CD4-positive, alpha-beta T cell (primary cell): ENCODE results near the gene NEK5. TPM values are rescaled to one million over a fixed set of nuclear protein-coding genes. Genes with fewer than 3 reads are reported as not detected.
A peak's percentile ranks its signal among the peaks of the same experiment; 100 is the strongest.
"Not testable (repeated sequence)": the region's sequence is repeated elsewhere in the genome, so short reads cannot be mapped to it uniquely, and the experiment has no call there.

ENCODE experiments used
- ATAC-seq: fragments of 200-7000 bp; cut with Tn5 transposase; one replicate; pipeline ENCODE4 v1.10.0; 2022; ENCODE audit warnings: mild to moderate bottlenecking; ENCODE audit not compliant: poor library complexity
- CTCF ChIA-PET: fragments of 350-600 bp; sonication (Branson Sonifier 250); formaldehyde crosslinking; loops from one replicate; lab custom pipeline; 2021; ENCODE audit warnings: antibody characterized with exemption, inconsistent platforms; lab: Charles Lee
- POLR2A ChIA-PET: fragments of 350-600 bp; sonication (Branson Sonifier 250); formaldehyde crosslinking; loops from one replicate; lab custom pipeline; 2021; ENCODE audit warnings: antibody characterized with exemption, inconsistent platforms; lab: Charles Lee
- DNase-seq, 14 experiments: peaks; one replicate each; pipeline ENCODE4 v3.0.0-alpha.2; 2013 to 2020; ENCODE audit warnings: mixed read lengths in 2 of 14
- H3K27ac ChIP-seq, 2 donors: one replicate each; pipeline versions ENCODE4 v1.5.1 to v1.7.0; 2013; ENCODE audit warnings: low read length in 2 of 2, low read depth in 1 of 2, mild to moderate bottlenecking in 1 of 2
- H3K27me3 ChIP-seq, 2 experiments: 1 replicate in 1 of 2; 2 replicates in 1 of 2; pipeline versions ENCODE4 v1.6.1 to v1.7.0; 2013; ENCODE audit warnings: low read length in 2 of 2, control low read depth in 1 of 2, mild to moderate bottlenecking in 1 of 2, moderate library complexity in 1 of 2; ENCODE audit not compliant: insufficient read depth in 2 of 2, control insufficient read depth in 1 of 2
- H3K36me3 ChIP-seq: one replicate; pipeline ENCODE4 v1.6.1; 2013; ENCODE audit warnings: low read length, control low read depth; ENCODE audit not compliant: insufficient read depth
- H3K4me1 ChIP-seq: one replicate; pipeline ENCODE4 v1.6.1; 2013; ENCODE audit warnings: low read length, control low read depth; ENCODE audit not compliant: insufficient read depth
- H3K4me3 ChIP-seq: one replicate; pipeline ENCODE4 v1.5.1; 2013; ENCODE audit warnings: mild to moderate bottlenecking, low read length, moderate library complexity
- H3K9me3 ChIP-seq, 2 experiments: 1 replicate in 1 of 2; 2 replicates in 1 of 2; pipeline versions ENCODE4 v1.6.1 to v1.7.0; 2013; ENCODE audit warnings: low read length in 2 of 2, mild to moderate bottlenecking in 2 of 2, control low read depth in 1 of 2, moderate library complexity in 1 of 2; ENCODE audit not compliant: control insufficient read depth in 1 of 2, insufficient read depth in 1 of 2
- H3K27ac Mint-ChIP-seq: one replicate; pipeline ENCODE4 v1.8.0; 2020; ENCODE audit warnings: mixed read lengths
- H3K27me3 Mint-ChIP-seq: one replicate; pipeline ENCODE4 v1.8.0; 2021; ENCODE audit warnings: mixed read lengths
- H3K36me3 Mint-ChIP-seq: one replicate; pipeline ENCODE4 v1.8.0; 2021; ENCODE audit warnings: low read depth, mixed read lengths
- H3K4me1 Mint-ChIP-seq: one replicate; pipeline ENCODE4 v1.8.0; 2021; ENCODE audit warnings: low read depth, mixed read lengths
- H3K4me3 Mint-ChIP-seq: one replicate; pipeline ENCODE4 v1.8.0; 2020; ENCODE audit warnings: mild to moderate bottlenecking, mixed read lengths
- H3K9me3 Mint-ChIP-seq: one replicate; pipeline ENCODE4 v1.8.0; 2020; ENCODE audit warnings: mixed read lengths
- intact Hi-C, 2 experiments: fragments of 100-400 bp; cut with DNase I in 1 of 2; cut with micrococcal nuclease in 1 of 2; formaldehyde crosslinking; loops; one replicate each; pipeline versions ENCODE4 v1.15.1 to v1.9.0; 2023 to 2025; cut with DNase I, micrococcal nuclease
- total RNA-seq, 174 experiments: library from RNA in 2 of 174; stranded (reverse) in 2 of 174; gene quantifications; one replicate each; pipeline ENCODE4 v1.2.3 and lab custom pipeline; 2021 to 2026
- TF ChIP-seq, protein P1 (sequence below): fragments of 200-600 bp; IDR thresholded peaks from one replicate; pipeline ENCODE4 v1.8.0; 2022; ENCODE audit warnings: antibody characterized with exemption, mild to moderate bottlenecking

The NEK5 gene
- total RNA-seq, 2 experiments from 2014 or later: 0.08 TPM; not detected in 1

DNA sequence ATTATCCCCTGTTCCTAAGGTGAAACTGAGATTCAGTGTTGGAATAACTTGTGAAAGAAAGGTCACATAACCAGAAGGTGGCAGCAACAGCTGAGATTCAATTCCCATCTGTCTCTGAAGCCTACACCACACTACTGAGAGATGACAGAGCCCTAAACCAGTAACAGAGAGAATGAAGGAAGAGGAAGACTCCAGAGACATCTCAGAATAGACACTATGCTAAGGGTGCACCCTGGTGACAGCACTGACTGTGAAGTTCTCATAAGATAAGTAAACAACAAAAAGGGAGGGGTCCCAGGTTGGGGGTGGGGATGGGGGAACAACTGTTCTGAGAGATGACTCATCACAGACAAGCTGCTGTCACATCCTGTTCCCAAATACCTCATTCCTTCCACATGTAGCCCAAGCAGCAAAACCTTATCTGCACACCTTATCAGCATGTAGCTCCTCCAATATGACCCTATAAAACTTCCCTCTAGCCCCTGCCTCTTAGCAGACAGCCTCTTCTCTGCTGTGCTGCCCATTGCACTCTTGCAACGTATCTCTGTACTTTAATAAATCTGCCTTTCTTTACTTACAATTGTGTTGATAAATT lies 57.8 kb downstream of the NEK5 start:
- H3K36me3 ChIP-seq: no peaks in the 10 kb centered on the region
- H3K4me1 ChIP-seq: no peaks in the 10 kb centered on the region
- DNase-seq (peak in 6 of 14 experiments; percentile 3 to 16 (median 7)), ATAC-seq (peak; percentile 55)
- H3K9me3 ChIP-seq: peaks cover 17 to 19% of the 10 kb centered on the region in 2 experiments
- Mint-ChIP-seq H3K9me3 (peaks cover 12% of the 10 kb centered on the region), H3K27ac (no peak overlapping the region), H3K4me1 (no peaks in the 10 kb centered on the region), H3K36me3 (peaks cover 13% of the 10 kb centered on the region), H3K27me3 (peaks cover 50% of the 10 kb centered on the region), H3K4me3 (no peak overlapping the region)
- POLR2A ChIA-PET: interaction anchor here (0.7 kb wide), 1 partner anchor 89 kb away, joined by 4 read pairs; no protein-coding TSS in a partner anchor
- CTCF ChIA-PET: no interaction called here
- H3K4me3 ChIP-seq: no peak overlapping the region
- TF ChIP-seq, protein P1, sequence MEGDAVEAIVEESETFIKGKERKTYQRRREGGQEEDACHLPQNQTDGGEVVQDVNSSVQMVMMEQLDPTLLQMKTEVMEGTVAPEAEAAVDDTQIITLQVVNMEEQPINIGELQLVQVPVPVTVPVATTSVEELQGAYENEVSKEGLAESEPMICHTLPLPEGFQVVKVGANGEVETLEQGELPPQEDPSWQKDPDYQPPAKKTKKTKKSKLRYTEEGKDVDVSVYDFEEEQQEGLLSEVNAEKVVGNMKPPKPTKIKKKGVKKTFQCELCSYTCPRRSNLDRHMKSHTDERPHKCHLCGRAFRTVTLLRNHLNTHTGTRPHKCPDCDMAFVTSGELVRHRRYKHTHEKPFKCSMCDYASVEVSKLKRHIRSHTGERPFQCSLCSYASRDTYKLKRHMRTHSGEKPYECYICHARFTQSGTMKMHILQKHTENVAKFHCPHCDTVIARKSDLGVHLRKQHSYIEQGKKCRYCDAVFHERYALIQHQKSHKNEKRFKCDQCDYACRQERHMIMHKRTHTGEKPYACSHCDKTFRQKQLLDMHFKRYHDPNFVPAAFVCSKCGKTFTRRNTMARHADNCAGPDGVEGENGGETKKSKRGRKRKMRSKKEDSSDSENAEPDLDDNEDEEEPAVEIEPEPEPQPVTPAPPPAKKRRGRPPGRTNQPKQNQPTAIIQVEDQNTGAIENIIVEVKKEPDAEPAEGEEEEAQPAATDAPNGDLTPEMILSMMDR: no peak
- intact Hi-C loops: no loop called here
- no peak overlapping the region for H3K27ac ChIP-seq
- H3K27me3 ChIP-seq: peaks cover 3 to 4% of the 10 kb centered on the region in 2 experiments

DNA sequence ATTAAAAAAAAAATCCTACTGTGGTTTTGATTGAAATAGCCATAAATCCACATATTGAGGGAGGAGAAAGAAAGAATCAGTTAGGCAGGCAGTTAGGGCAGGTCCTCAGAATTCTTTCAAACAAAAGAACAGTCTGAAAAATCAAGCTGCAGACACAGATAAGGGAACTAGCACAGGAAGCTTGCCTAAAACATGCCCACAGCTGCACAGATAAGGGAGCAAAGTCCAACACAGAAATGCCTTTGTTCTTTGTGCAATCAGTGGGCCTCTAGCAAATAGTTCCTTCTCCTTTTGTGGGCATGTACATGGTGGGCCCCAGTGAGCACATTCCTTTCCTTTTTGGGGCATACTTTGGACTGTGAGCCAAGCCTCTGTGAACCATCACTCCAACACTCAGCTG lies 61.6 kb downstream of the NEK5 start:
- peaks cover 30% of the 10 kb centered on the region for H3K27me3 Mint-ChIP-seq
- ChIA-PET CTCF (no interaction called here), POLR2A (no interaction called here)
- peaks cover 12% of the 10 kb centered on the region for H3K9me3 Mint-ChIP-seq
- H3K27ac Mint-ChIP-seq: no peak overlapping the region
- H3K36me3 ChIP-seq: no peaks in the 10 kb centered on the region
- H3K4me1 ChIP-seq: no peaks in the 10 kb centered on the region
- peaks cover 3 to 4% of the 10 kb centered on the region in 2 experiments for H3K27me3 ChIP-seq
- peaks cover 23 to 28% of the 10 kb centered on the region in 2 experiments for H3K9me3 ChIP-seq
- ATAC-seq (no peak), DNase-seq (no peak)
- H3K4me1 Mint-ChIP-seq: no peaks in the 10 kb centered on the region
- peaks cover 13% of the 10 kb centered on the region for H3K36me3 Mint-ChIP-seq
- H3K27ac ChIP-seq: no peak overlapping the region
- H3K4me3 ChIP-seq: no peak overlapping the region
- TF ChIP-seq, protein P1: no peak
- H3K4me3 Mint-ChIP-seq: no peak overlapping the region
- intact Hi-C loops: no loop called here

DNA sequence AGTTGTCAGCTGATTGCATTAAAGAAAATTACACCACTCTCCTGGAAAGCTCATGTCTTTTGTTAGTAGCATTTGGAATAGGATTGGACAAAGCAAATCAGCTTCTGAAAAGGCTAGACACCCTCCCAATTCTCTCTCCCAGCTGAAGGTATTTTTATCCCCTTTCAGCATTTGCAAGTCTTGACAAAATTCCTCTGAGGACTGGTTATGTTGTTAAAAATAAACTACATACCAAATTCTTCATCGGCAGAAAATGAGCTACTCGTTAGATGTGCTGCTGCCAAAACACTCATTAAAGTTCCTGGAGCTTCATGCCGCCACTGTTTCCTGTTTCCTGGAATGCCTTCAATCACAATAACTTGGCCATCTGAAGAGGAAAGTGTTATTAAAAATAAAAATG lies 67.3 kb downstream of the NEK5 start:
- Histone ChIP-seq H3K4me1 (no peaks in the 10 kb centered on the region), H3K36me3 (no peaks in the 10 kb centered on the region), H3K9me3 (peaks cover 11 to 18% of the 10 kb centered on the region in 2 experiments), H3K27ac (no peak overlapping the region), H3K4me3 (no peak overlapping the region), H3K27me3 (no peaks in the 10 kb centered on the region)
- ATAC-seq (no peak), DNase-seq (no peak)
- Mint-ChIP-seq H3K27me3 (no peaks in the 10 kb centered on the region), H3K4me1 (no peaks in the 10 kb centered on the region), H3K36me3 (no peaks in the 10 kb centered on the region), H3K27ac (no peak overlapping the region), H3K4me3 (no peak overlapping the region), H3K9me3 (no peaks in the 10 kb centered on the region)
- CTCF ChIA-PET: interaction anchor here (0.7 kb wide), 1 partner anchor 28 kb away, joined by 5 read pairs; no protein-coding TSS in a partner anchor
- TF ChIP-seq, protein P1: no peak
- POLR2A ChIA-PET: no interaction called here
- intact Hi-C loops: no loop called here

DNA sequence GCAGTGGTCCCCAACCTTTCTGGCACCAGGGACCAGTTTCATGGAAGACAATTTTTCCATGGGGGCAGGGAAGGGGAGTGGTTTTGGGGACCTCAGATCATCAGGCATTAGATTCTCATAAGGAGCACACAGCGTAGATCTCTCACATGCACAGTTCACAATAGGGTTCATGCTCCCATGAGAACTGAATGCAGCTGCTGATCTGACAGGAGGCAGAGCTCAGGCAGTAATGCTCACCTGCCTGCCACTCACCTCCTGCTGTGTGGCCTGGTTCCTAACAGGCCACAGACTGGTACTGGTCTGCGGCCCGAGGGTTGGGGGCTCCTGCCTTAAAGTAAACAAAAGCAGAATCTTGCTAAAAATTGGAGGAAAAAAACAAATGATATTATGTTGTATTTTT lies 67.8 kb downstream of the NEK5 start:
- H3K4me3 ChIP-seq, H3K27ac ChIP-seq, POLR2A ChIA-PET, H3K9me3 Mint-ChIP-seq, H3K4me1 ChIP-seq, H3K27me3 Mint-ChIP-seq, H3K4me3 Mint-ChIP-seq, ATAC-seq, H3K36me3 Mint-ChIP-seq, H3K27ac Mint-ChIP-seq, H3K4me1 Mint-ChIP-seq, H3K27me3 ChIP-seq, DNase-seq, intact Hi-C loops, H3K36me3 ChIP-seq: not testable (repeated sequence)
- peaks cover 11 to 13% of the 10 kb centered on the region in 2 experiments for H3K9me3 ChIP-seq
- CTCF ChIA-PET: interaction anchor here (0.7 kb wide), 1 partner anchor 27 kb away, joined by 5 read pairs; no protein-coding TSS in a partner anchor
